Endothelial cell of hepatic sinusoid (primary cell): ENCODE results near the gene CIP2A.
"Not testable (repeated sequence)": the region's sequence is repeated elsewhere in the genome, so short reads cannot be mapped to it uniquely, and the experiment has no call there.

Source experiments
- in situ Hi-C: cut with HindIII; loops from 2 replicates; pipeline ENCODE4 v1.10.0; 2017; ENCODE audit warnings: low sequenced_read_pairs

CIP2A gene

GRCh38 chr3:108589081-108589997, at the start of gene CIP2A, which contains the start of gene DZIP3:
Gene CIP2A, minus strand, starts transcription at chr3:108589438. Its CDS starts 63 bp downstream, at chr3:108589375.
Gene DZIP3, plus strand, starts transcription at chr3:108589722. Its CDS starts 15,685 bp downstream, at chr3:108605407.
- in situ Hi-C loops, result no loop called here

GRCh38 chr3:108629974-108630373, 40.7 kb upstream of the CIP2A start:
- in situ Hi-C loops, result no loop called here

- in situ Hi-C loops, result no loop called here
Measured at GRCh38 chr3:108623504-108623903, 34.3 kb upstream of the CIP2A start.

- in situ Hi-C loops, result no loop called here
Measured at GRCh38 chr3:108620250-108620649, 31.0 kb upstream of the CIP2A start.

- in situ Hi-C loops, result not testable (repeated sequence)
Measured at GRCh38 chr3:108616090-108616489, 26.9 kb upstream of the CIP2A start.

GRCh38 chr3:108610651-108611050, 21.4 kb upstream of the CIP2A start:
- in situ Hi-C loops, result no loop called here

- in situ Hi-C loops, result no loop called here
Measured at GRCh38 chr3:108608750-108609149, 19.5 kb upstream of the CIP2A start.

DNA sequence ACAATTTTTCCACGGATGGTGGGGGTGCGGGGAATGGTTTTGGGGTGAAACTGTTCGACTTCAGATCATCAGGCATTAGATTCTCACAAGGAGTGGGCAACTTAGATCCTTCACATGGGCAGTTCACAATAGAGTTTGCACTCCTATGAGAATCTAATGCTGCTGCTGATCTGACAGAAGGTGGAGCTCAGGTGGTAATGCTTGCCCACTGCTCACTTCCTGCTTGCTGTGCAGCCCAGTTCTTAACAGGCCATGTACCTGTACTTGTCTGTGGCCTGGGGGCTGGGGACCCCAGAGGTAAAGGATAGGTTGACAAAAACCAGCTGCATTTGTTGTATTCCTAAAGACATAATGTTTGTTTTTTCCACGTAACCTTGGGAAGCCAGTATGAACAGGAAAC, 16.3 kb upstream of the CIP2A start:
- in situ Hi-C loops, result no loop called here

GRCh38 chr3:108605028-108605427, 15.8 kb upstream of the CIP2A start:
- in situ Hi-C loops, result no loop called here

GRCh38 chr3:108603691-108604090, 14.5 kb upstream of the CIP2A start:
- in situ Hi-C loops, result no loop called here

DNA sequence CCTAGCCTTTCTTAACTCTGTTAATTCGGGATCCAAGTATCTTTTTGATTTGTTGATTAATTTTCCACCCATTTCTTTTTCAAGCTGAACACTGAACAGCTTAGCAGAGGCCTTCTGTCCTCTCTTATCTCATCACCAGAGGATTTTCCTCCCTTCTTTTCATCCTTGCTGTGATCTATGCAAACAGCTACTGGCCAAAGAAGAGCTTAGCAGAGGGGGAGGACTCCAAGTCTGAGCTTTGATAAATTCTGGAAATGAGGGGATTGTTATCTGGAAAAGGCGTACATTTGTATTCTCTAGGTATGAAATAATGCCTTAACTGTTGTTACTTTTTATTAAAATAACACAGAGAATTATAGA, 13.7 kb upstream of the CIP2A start:
- in situ Hi-C loops, result no loop called here

DNA sequence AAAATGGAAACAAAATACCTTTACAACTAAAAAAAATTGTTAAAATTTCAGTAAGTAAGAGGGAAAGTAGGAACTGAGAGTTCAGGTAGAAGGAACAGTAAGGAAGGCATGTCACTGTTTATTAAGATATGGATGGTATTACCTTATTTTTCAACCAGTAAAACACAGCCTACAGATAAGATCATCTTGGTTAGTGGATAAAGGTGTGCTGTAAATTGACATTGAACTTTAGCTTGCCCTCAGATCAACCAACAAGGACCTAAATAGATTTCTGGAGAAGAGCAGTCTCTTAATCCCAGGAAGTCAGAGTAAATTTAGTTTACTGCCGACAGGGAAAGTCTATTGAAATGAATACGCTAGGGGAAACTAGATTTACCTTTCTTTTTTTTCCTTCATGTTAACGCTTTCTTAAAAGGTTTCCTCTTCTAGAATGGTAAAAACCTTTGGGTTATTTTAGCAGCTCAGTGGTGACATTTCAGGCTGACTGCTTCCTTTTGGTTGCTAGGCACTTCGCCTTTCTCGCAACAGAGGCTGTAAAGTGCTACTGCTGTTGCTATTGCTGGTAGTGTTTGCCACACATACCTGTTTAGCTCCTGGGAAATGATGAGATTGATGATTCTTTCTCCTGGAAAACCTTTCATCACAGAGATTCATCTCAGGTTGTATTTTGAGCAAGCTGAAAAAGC, 13.2 kb upstream of the CIP2A start:
- in situ Hi-C loops, result no loop called here

GRCh38 chr3:108599677-108600409, 10.6 kb upstream of the CIP2A start:
- in situ Hi-C loops, result no loop called here

GRCh38 chr3:108598375-108598774, 9.1 kb upstream of the CIP2A start:
- in situ Hi-C loops, result no loop called here

DNA sequence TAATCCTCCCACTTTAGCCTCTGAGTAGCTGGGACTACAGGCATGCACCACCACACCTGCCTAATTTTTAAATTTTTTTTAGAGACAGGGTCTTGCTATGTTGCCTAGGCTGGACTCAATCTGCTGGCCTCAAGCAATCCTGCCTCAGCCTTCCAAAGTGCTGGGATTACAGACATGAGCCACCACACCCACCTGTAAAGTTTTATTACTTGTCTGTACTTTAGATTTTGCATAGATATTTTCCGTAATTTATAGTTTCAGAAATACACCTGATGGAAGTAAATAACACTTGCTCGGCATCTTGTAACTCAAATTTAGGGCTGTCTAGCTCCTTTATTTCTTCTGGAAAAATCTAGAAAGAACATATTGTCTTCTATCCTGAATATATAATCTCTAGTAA, 6.1 kb upstream of the CIP2A start:
- in situ Hi-C loops, result no loop called here

DNA sequence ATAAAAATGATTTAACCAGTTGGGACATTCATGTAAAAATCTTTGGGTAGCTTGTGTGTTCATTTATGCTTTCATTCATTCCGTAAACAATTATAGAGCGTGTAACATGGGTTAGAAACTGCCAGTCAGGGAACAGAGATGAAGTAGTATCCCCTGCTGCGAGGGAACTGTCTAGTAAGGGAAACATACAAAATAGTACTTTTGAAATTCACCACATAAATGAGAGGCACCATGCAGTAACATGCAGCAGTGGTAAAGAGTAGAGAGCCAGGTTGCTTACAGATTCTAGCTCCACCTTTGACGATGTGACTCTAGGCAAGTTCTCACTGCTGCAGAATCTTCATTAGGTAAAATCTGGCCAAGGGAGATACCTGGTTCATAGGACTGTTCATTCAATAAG, 1.2 kb upstream of the CIP2A start:
- in situ Hi-C loops, result no loop called here

DNA sequence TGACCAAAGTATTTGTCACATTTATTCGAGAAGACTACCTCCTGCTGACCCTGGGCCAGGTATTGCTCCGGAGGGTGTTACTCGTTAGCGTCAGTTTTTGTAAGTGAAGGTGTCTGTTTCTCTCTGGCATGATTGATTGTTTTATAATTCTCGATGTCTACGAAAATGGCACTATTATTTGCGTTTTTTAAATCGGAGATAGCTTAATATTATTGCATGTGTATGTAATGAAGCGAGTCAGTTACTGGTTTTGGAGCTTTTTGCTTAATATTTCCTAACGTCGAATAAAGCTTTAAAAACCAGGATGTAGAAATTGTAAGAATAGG, 723 bp upstream of the CIP2A start:
- in situ Hi-C loops, result no loop called here

DNA sequence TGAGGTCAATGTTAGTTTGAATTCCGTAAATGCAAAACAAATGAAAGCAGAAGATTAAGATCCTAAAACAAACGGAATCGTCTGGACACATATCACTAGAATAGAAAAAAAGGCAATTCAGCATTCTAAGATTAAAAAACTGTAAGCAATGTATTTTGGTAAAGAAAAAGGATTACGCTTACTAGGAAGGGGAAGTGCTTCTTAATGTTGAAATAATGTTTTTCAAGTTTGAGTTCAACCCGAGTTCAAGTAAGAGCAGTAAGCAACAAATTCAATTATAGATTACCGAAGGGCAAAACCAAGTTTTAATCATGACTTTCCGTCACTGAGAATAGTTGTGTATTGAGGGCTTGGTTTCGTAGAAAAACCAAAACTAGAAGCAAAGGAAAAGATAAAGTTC, 637 bp downstream of the CIP2A start:
- in situ Hi-C loops, result no loop called here

GRCh38 chr3:108578064-108578463, 11.2 kb downstream of the CIP2A start:
- in situ Hi-C loops, result no loop called here

DNA sequence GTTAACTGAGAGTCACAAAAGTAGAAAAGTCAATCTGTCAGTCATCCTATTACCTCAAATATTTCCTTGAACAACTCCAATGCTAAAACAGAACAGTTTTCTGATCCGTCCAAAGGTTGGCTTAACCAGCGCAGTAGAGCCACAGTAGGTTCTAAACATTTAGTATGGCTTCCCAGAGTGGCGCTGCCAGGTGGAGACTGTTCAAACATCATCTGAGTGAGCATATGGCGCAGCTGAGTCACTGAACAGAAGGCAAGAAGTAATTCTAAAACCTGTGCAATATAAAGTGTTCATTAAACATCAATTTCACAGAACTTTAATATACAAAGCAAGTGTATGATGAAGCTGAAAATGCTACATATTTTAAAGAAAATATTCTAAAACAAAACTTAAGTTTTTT, 19.9 kb downstream of the CIP2A start:
- in situ Hi-C loops, result loop anchor here (10.0 kb wide), 1 partner anchor 495 kb away; no protein-coding TSS in a partner anchor

DNA sequence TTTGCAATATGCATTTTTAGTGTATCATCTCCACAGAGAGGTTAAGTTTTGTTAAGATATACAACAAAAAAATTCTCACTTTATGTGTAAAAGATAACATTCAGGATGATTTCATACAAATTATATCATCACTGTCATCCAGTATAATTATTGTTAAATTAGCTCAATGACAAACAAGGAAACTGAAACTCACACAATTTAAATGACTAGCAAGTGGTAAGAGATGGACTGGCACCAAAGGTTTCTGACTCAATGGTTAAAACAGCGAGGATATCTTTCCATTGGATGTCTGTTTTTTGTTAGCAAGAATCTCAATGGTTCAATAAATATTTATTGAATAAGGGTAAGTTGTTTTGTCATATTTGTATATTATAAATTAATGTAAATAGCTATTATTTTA, 22.6 kb downstream of the CIP2A start:
- in situ Hi-C loops, result loop anchor here (10.0 kb wide), 1 partner anchor 492 kb away; no protein-coding TSS in a partner anchor
